ENCODE measurements around the gene IDH2. TPM values are rescaled to one million over a fixed set of nuclear protein-coding genes. Genes with fewer than 3 reads are reported as not detected.

The IDH2 gene
- total RNA-seq, 2 experiments from 2014 or later = 291 to 301 TPM

- H3K27me3 Mint-ChIP-seq (ENCODE audit: low read depth) = no peaks in the 10 kb centered on the region
- ATAC-seq = no peak
- no peak for DNase-seq
- no peak overlapping the region for H3K27ac Mint-ChIP-seq
- no peaks in the 10 kb centered on the region for H3K9me3 Mint-ChIP-seq (ENCODE audit: insufficient read depth)
- peaks cover 7% of the 10 kb centered on the region for H3K4me1 Mint-ChIP-seq (ENCODE audit: low read depth)
- ChIA-PET POLR2A (no interaction called here), CTCF (interaction anchor here (0.7 to 1.0 kb wide), 2 partner anchors 9 to 23 kb away, joined by 3 read pairs; no protein-coding TSS in a partner anchor)
- no peak overlapping the region for H3K4me3 Mint-ChIP-seq
- H3K36me3 Mint-ChIP-seq (ENCODE audit: low read depth) = no peaks in the 10 kb centered on the region
Observed at GRCh38 chr15:90047956-90048575, 54.2 kb downstream of the IDH2 start.

- POLR2A ChIA-PET = no interaction called here
Observed at GRCh38 chr15:90046911-90047392, 55.3 kb downstream of the IDH2 start.

GRCh38 chr15:90046289-90046688, 56.0 kb downstream of the IDH2 start:
- Mint-ChIP-seq H3K27ac (peak overlapping the region; percentile 23), H3K9me3 (ENCODE audit: insufficient read depth) (no peaks in the 10 kb centered on the region), H3K4me3 (no peak overlapping the region), H3K4me1 (ENCODE audit: low read depth) (peaks cover 7% of the 10 kb centered on the region), H3K36me3 (ENCODE audit: low read depth) (no peaks in the 10 kb centered on the region), H3K27me3 (ENCODE audit: low read depth) (no peaks in the 10 kb centered on the region)
- DNase-seq (no peak), ATAC-seq (no peak)
- ChIA-PET CTCF (interaction anchor here (1.0 kb wide), 2 partner anchors 25 to 148 kb away, joined by 3 read pairs; no protein-coding TSS in a partner anchor), POLR2A (interaction anchor here (0.9 kb wide), 1 partner anchor 12 kb away, joined by 3 read pairs; no protein-coding TSS in a partner anchor)

More at GRCh38 chr15:90046911-90047392, 55.3 kb downstream of the IDH2 start:
- no peaks in the 10 kb centered on the region for H3K9me3 Mint-ChIP-seq (ENCODE audit: insufficient read depth)
- peak overlapping the region; percentile 23 for H3K27ac Mint-ChIP-seq
- CTCF ChIA-PET = no interaction called here
- no peak for DNase-seq
- H3K36me3 Mint-ChIP-seq (ENCODE audit: low read depth) = no peaks in the 10 kb centered on the region
- no peak overlapping the region for H3K4me3 Mint-ChIP-seq
- H3K4me1 Mint-ChIP-seq (ENCODE audit: low read depth) = peaks cover 7% of the 10 kb centered on the region
- no peak for ATAC-seq
- H3K27me3 Mint-ChIP-seq (ENCODE audit: low read depth) = no peaks in the 10 kb centered on the region

GRCh38 chr15:90044916-90045371, 57.3 kb downstream of the IDH2 start:
- ChIA-PET CTCF (interaction anchor here (1.0 kb wide), 1 partner anchor 147 kb away, joined by 3 read pairs; no protein-coding TSS in a partner anchor), POLR2A (interaction anchor here (1.6 kb wide), 1 partner anchor 13 kb away, joined by 4 read pairs; no protein-coding TSS in a partner anchor)
- no peak overlapping the region for H3K27ac Mint-ChIP-seq
- H3K9me3 Mint-ChIP-seq (ENCODE audit: insufficient read depth) = no peaks in the 10 kb centered on the region
- H3K36me3 Mint-ChIP-seq (ENCODE audit: low read depth) = no peaks in the 10 kb centered on the region
- H3K4me1 Mint-ChIP-seq (ENCODE audit: low read depth) = peaks cover 17% of the 10 kb centered on the region
- ATAC-seq (no peak), DNase-seq (no peak)
- no peaks in the 10 kb centered on the region for H3K27me3 Mint-ChIP-seq (ENCODE audit: low read depth)
- no peak overlapping the region for H3K4me3 Mint-ChIP-seq

- Mint-ChIP-seq H3K27me3 (ENCODE audit: low read depth) (no peaks in the 10 kb centered on the region), H3K4me1 (ENCODE audit: low read depth) (peaks cover 22% of the 10 kb centered on the region), H3K4me3 (no peak overlapping the region), H3K27ac (no peak overlapping the region), H3K9me3 (ENCODE audit: insufficient read depth) (no peaks in the 10 kb centered on the region), H3K36me3 (ENCODE audit: low read depth) (no peaks in the 10 kb centered on the region)
- ATAC-seq (no peak), DNase-seq (no peak)
- POLR2A ChIA-PET = interaction anchor here (1.6 kb wide), 1 partner anchor 12 kb away, joined by 4 read pairs; no protein-coding TSS in a partner anchor
- CTCF ChIA-PET = no interaction called here
Observed at GRCh38 chr15:90044191-90044590, 58.1 kb downstream of the IDH2 start.

GRCh38 chr15:90043530-90044010, 58.7 kb downstream of the IDH2 start:
- no peak for DNase-seq
- no peak overlapping the region for H3K4me3 Mint-ChIP-seq
- no peaks in the 10 kb centered on the region for H3K9me3 Mint-ChIP-seq (ENCODE audit: insufficient read depth)
- H3K36me3 Mint-ChIP-seq (ENCODE audit: low read depth) = no peaks in the 10 kb centered on the region
- ATAC-seq = no peak
- H3K4me1 Mint-ChIP-seq (ENCODE audit: low read depth) = peaks cover 24% of the 10 kb centered on the region
- POLR2A ChIA-PET = no interaction called here
- CTCF ChIA-PET = no interaction called here
- no peaks in the 10 kb centered on the region for H3K27me3 Mint-ChIP-seq (ENCODE audit: low read depth)
- H3K27ac Mint-ChIP-seq = no peak overlapping the region

- no peaks in the 10 kb centered on the region for H3K27me3 Mint-ChIP-seq (ENCODE audit: low read depth)
- POLR2A ChIA-PET = no interaction called here
- peaks cover 31% of the 10 kb centered on the region for H3K4me1 Mint-ChIP-seq (ENCODE audit: low read depth)
- H3K4me3 Mint-ChIP-seq = no peak overlapping the region
- CTCF ChIA-PET = no interaction called here
- no peak for DNase-seq
- H3K9me3 Mint-ChIP-seq (ENCODE audit: insufficient read depth) = no peaks in the 10 kb centered on the region
- peaks cover 3% of the 10 kb centered on the region for H3K36me3 Mint-ChIP-seq (ENCODE audit: low read depth)
- no peak overlapping the region for H3K27ac Mint-ChIP-seq
- no peak for ATAC-seq
Observed at GRCh38 chr15:90042766-90043529, 59.3 kb downstream of the IDH2 start.

- peaks cover 3% of the 10 kb centered on the region for H3K36me3 Mint-ChIP-seq (ENCODE audit: low read depth)
- CTCF ChIA-PET = no interaction called here
- POLR2A ChIA-PET = no interaction called here
- DNase-seq = no peak
- no peaks in the 10 kb centered on the region for H3K9me3 Mint-ChIP-seq (ENCODE audit: insufficient read depth)
- no peak overlapping the region for H3K27ac Mint-ChIP-seq
- no peak for ATAC-seq
- peaks cover 37% of the 10 kb centered on the region for H3K4me1 Mint-ChIP-seq (ENCODE audit: low read depth)
- no peak overlapping the region for H3K4me3 Mint-ChIP-seq
- H3K27me3 Mint-ChIP-seq (ENCODE audit: low read depth) = no peaks in the 10 kb centered on the region
Observed at GRCh38 chr15:90042356-90042755, 59.9 kb downstream of the IDH2 start.

GRCh38 chr15:90040618-90041017, 61.6 kb downstream of the IDH2 start:
- H3K36me3 Mint-ChIP-seq (ENCODE audit: low read depth) = peaks cover 6% of the 10 kb centered on the region
- no peak for DNase-seq
- H3K4me3 Mint-ChIP-seq = no peak overlapping the region
- ChIA-PET CTCF (no interaction called here), POLR2A (no interaction called here)
- H3K27me3 Mint-ChIP-seq (ENCODE audit: low read depth) = no peaks in the 10 kb centered on the region
- peaks cover 52% of the 10 kb centered on the region for H3K4me1 Mint-ChIP-seq (ENCODE audit: low read depth)
- ATAC-seq = no peak
- H3K27ac Mint-ChIP-seq = no peak overlapping the region
- no peaks in the 10 kb centered on the region for H3K9me3 Mint-ChIP-seq (ENCODE audit: insufficient read depth)

- Mint-ChIP-seq H3K4me3 (no peak overlapping the region), H3K36me3 (ENCODE audit: low read depth) (peaks cover 6% of the 10 kb centered on the region), H3K9me3 (ENCODE audit: insufficient read depth) (no peaks in the 10 kb centered on the region), H3K4me1 (ENCODE audit: low read depth) (peaks cover 58% of the 10 kb centered on the region), H3K27me3 (ENCODE audit: low read depth) (no peaks in the 10 kb centered on the region), H3K27ac (no peak overlapping the region)
- DNase-seq = no peak
- POLR2A ChIA-PET = no interaction called here
- no peak for ATAC-seq
- CTCF ChIA-PET = no interaction called here
Observed at GRCh38 chr15:90039996-90040395, 62.3 kb downstream of the IDH2 start.

- Mint-ChIP-seq H3K4me3 (no peak overlapping the region), H3K27ac (peak overlapping the region; percentile 64), H3K9me3 (ENCODE audit: insufficient read depth) (no peaks in the 10 kb centered on the region), H3K4me1 (ENCODE audit: low read depth) (peaks cover 69% of the 10 kb centered on the region), H3K27me3 (ENCODE audit: low read depth) (no peaks in the 10 kb centered on the region), H3K36me3 (ENCODE audit: low read depth) (peaks cover 6% of the 10 kb centered on the region)
- ATAC-seq = no peak
- POLR2A ChIA-PET = no interaction called here
- CTCF ChIA-PET = no interaction called here
- no peak for DNase-seq
Observed at GRCh38 chr15:90038632-90039095, 63.6 kb downstream of the IDH2 start.

Data from activated CD8-positive, alpha-beta T cell treated with anti-CD3 and anti-CD28 coated beads, Interleukin-2, amount 10 ng/mL, durations not matched to agents 7 days and 5 days (primary cell).